GM12878 (cell line): Measurements from ENCODE around the gene SNN. TPM values are rescaled to one million over a fixed set of nuclear protein-coding genes. Genes with fewer than 3 reads are reported as not detected.

Experiments used
- CBX3 ChIP-seq: fragments of 200-600 bp; sonication (generic); IDR thresholded peaks from 2 replicates; pipeline ENCODE4 v1.6.1; 2016; ENCODE audit warnings: low read depth, borderline replicate concordance
- E4F1 ChIP-seq: fragments of 450-650 bp; IDR thresholded peaks from 2 replicates; pipeline ENCODE4 v1.6.1; 2018; ENCODE audit warnings: borderline replicate concordance, mild to moderate bottlenecking; ENCODE audit not compliant: partially characterized antibody
- EED ChIP-seq: sonication (generic); IDR thresholded peaks from 2 replicates; pipeline ENCODE4 v1.6.1; 2016; ENCODE audit warnings: antibody characterized with exemption, low read depth
- EGR1 ChIP-seq, 2 experiments: IDR thresholded peaks; 1 replicate in 1 of 2; 2 replicates in 1 of 2; pipeline ENCODE4 v1.6.1; 2011 to 2012; ENCODE audit warnings: low read depth in 2 of 2, low read length in 2 of 2, borderline replicate concordance in 1 of 2, mild to moderate bottlenecking in 1 of 2, moderate library complexity in 1 of 2
- IKZF1 ChIP-seq: fragments of 450-650 bp; conservative IDR thresholded peaks from 2 replicates; pipeline ENCODE4 v1.6.1; 2017; ENCODE audit warnings: antibody characterized with exemption, mild to moderate bottlenecking
- IKZF2 ChIP-seq, 2 experiments: fragments of 450-650 bp; IDR thresholded peaks; 2 replicates each; pipeline ENCODE4 v1.6.1; 2017; ENCODE audit warnings: mild to moderate bottlenecking in 2 of 2, moderate library complexity in 2 of 2
- IRF4 ChIP-seq: IDR thresholded peaks from 2 replicates; pipeline ENCODE4 v1.6.1; 2011; ENCODE audit warnings: low read depth, low read length
- MTA3 ChIP-seq: IDR thresholded peaks from 2 replicates; pipeline ENCODE4 v1.6.1; 2012; ENCODE audit warnings: low read length, inconsistent platforms, borderline replicate concordance
- NKRF ChIP-seq: fragments of 450-650 bp; conservative IDR thresholded peaks from 2 replicates; pipeline ENCODE4 v1.6.1; 2017; ENCODE audit warnings: mild to moderate bottlenecking, moderate library complexity
- POLR2A ChIP-seq: IDR thresholded peaks from 2 replicates; pipeline ENCODE4 v1.6.1; 2011; ENCODE audit warnings: low read depth, mild to moderate bottlenecking, low read length
- RCOR1 ChIP-seq: conservative IDR thresholded peaks from 2 replicates; pipeline ENCODE4 v1.6.1; 2012; ENCODE audit warnings: low read depth, low read length, improper control_type of control experiment
- RUNX3 ChIP-seq: IDR thresholded peaks from 2 replicates; pipeline ENCODE4 v1.6.1; 2012; ENCODE audit warnings: low read length, inconsistent platforms
- SKIL ChIP-seq: fragments of 450-650 bp; IDR thresholded peaks from 2 replicates; pipeline ENCODE4 v1.6.1; 2017; ENCODE audit warnings: mild to moderate bottlenecking, low read depth, inconsistent platforms; ENCODE audit not compliant: poor library complexity, severe bottlenecking
- SPI1 ChIP-seq: IDR thresholded peaks from 2 replicates; pipeline ENCODE4 v1.6.1; 2011; ENCODE audit warnings: low read depth, mild to moderate bottlenecking, low read length, moderate library complexity, borderline replicate concordance; ENCODE audit not compliant: insufficient read depth
- ZNF687 ChIP-seq: fragments of 450-650 bp; IDR thresholded peaks from 2 replicates; pipeline ENCODE4 v1.6.1; 2017; ENCODE audit warnings: mild to moderate bottlenecking, moderate library complexity
- polyA plus RNA-seq, 11 experiments: library from polyadenylated mRNA; depleted of rRNA in 4 of 11; unstranded in 6 of 11; stranded (reverse) in 5 of 11; fragments of >200 nt; fragmentation: Nextera tagmentation in 4 of 11; fragmentation: Illumina TruSeq in 1 of 11; extraction: Ambion mirVana in 4 of 11; extraction: Trizol in 1 of 11; gene quantifications; 1 replicate in 1 of 11; 2 replicates in 10 of 11; pipeline versions ENCODE4 v1.2.1 to v1.2.3, GENCODE V29; 2011 to 2016; ENCODE audit warnings: inconsistent platforms in 2 of 11, missing spikeins in 2 of 11, low read depth in 1 of 11
- total RNA-seq, 4 experiments: library from RNA; depleted of rRNA in 3 of 4; stranded (reverse); fragments of >200 nt in 3 of 4; fragmentation: Illumina TruSeq in 1 of 4; extraction: Trizol in 1 of 4; gene quantifications; 2 replicates each; pipeline versions ENCODE4 v1.2.1 to v1.2.3, GENCODE V29; 2013 to 2021

Gene SNN
- total and polyA plus RNA-seq, 10 of the 15 experiments (the other 5 are each of a cell fraction or from before 2014, with no cell fraction given) = 2.2 to 43.4 (median 27.8) TPM

GRCh38 chr16:11672206-11673090 lies 4.2 kb downstream of the SNN start (continued):
- TF ChIP-seq MTA3 (0 out of 2 replicates have a peak, but pooled peaks have one; percentile 43), SKIL (no peak), POLR2A (peak; percentile 25; the same call in 1 of the 2 replicates), EED (0 out of 2 replicates have a peak, but pooled peaks have one; percentile 25), IRF4 (peak; percentile 44; the same call in 1 of the 2 replicates), ZNF687 (peak; percentile 18; the same call in 1 of the 2 replicates), IKZF2 (IDR thresholded peaks at IDR 0.05) (peak; percentile 18 to 60; a peak in 2 of 4 replicates), NKRF (0 out of 2 replicates have a peak, but pooled peaks have one; percentile 17), CBX3 (no peak), RCOR1 (0 out of 2 replicates have a peak, but pooled peaks have one; percentile 19), EGR1 (IDR thresholded peaks at IDR 0.05; ENCODE audit: borderline replicate concordance in 1 of 2, low read depth in 2 of 2, low read length in 2 of 2) (peak in 1 of 2 experiments; percentile 87; a peak in 2 of 3 replicates), IKZF1 (peak; percentile 88), SPI1 (peak; percentile 81; the same call in 1 of the 2 replicates), RUNX3 (peak; percentile 45), E4F1 (no peak)
